Measurements from ENCODE around the gene DPYD. TPM values are rescaled to one million over a fixed set of nuclear protein-coding genes. Genes with fewer than 3 reads are reported as not detected.

The DPYD gene
- total RNA-seq, 2 experiments from 2014 or later = 34.4 to 35.9 TPM

DNA sequence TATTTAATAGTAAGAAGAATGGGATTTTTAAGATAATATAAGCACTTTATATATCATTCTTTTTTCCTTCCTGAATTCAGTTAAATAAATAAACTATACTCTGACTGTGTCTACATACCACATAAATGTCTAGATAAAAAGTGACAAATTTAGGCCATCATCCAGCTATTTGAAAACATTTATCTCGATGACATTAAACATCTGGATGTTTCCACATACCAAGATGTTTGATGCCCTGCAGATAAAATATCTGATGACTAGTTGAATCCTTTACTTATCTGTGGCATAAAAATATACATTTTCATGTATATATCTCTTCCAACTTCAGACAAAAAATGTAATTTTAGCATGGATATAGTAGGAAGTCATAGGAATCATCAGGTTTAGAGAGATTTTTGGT lies 348.3 kb downstream of the DPYD start:
- ChIA-PET POLR2A (no interaction called here), CTCF (no interaction called here)
- ATAC-seq (ENCODE audit: poor library complexity) = no peak
- H3K36me3 ChIP-seq (ENCODE audit: insufficient read depth, low read length) = peaks cover 13% of the 10 kb centered on the region
- H3K9me3 ChIP-seq (ENCODE audit: control insufficient read depth in 1 of 2, insufficient read depth in 1 of 2, low read length in 2 of 2) = no peaks in the 10 kb centered on the region
- H3K4me3 ChIP-seq (ENCODE audit: low read length) = no peak overlapping the region
- no peaks in the 10 kb centered on the region for H3K4me1 ChIP-seq (ENCODE audit: insufficient read depth, low read length)
- H3K4me1 Mint-ChIP-seq (ENCODE audit: low read depth) = no peaks in the 10 kb centered on the region
- no peak overlapping the region for H3K27ac Mint-ChIP-seq
- H3K27ac ChIP-seq (ENCODE audit: low read depth in 1 of 2, low read length in 2 of 2) = no peak overlapping the region
- no peak for DNase-seq
- H3K4me3 Mint-ChIP-seq = no peak overlapping the region
- intact Hi-C loops (cut with DNase I, micrococcal nuclease) = no loop called here
- H3K27me3 ChIP-seq (ENCODE audit: control insufficient read depth in 1 of 2, insufficient read depth in 2 of 2, low read length in 2 of 2) = no peaks in the 10 kb centered on the region
- TF ChIP-seq CTCF (IDR thresholded peaks at IDR 0.05) = no peak
- no peaks in the 10 kb centered on the region for H3K27me3 Mint-ChIP-seq
- H3K36me3 Mint-ChIP-seq (ENCODE audit: low read depth) = peaks cover 62% of the 10 kb centered on the region
- no peaks in the 10 kb centered on the region for H3K9me3 Mint-ChIP-seq

GRCh38 chr1:97571760-97572159 lies 349.1 kb downstream of the DPYD start:
- intact Hi-C loops (cut with DNase I, micrococcal nuclease) = no loop called here
- Histone ChIP-seq H3K9me3 (ENCODE audit: control insufficient read depth in 1 of 2, insufficient read depth in 1 of 2, low read length in 2 of 2) (no peaks in the 10 kb centered on the region), H3K27me3 (ENCODE audit: control insufficient read depth in 1 of 2, insufficient read depth in 2 of 2, low read length in 2 of 2) (no peaks in the 10 kb centered on the region), H3K4me1 (ENCODE audit: insufficient read depth, low read length) (no peaks in the 10 kb centered on the region), H3K4me3 (ENCODE audit: low read length) (no peak overlapping the region), H3K36me3 (ENCODE audit: insufficient read depth, low read length) (peaks cover 17% of the 10 kb centered on the region), H3K27ac (ENCODE audit: low read depth in 1 of 2, low read length in 2 of 2) (no peak overlapping the region)
- H3K4me3 Mint-ChIP-seq = no peak overlapping the region
- no peak for TF ChIP-seq CTCF (IDR thresholded peaks at IDR 0.05)
- no peak overlapping the region for H3K27ac Mint-ChIP-seq
- no peaks in the 10 kb centered on the region for H3K4me1 Mint-ChIP-seq (ENCODE audit: low read depth)
- POLR2A ChIA-PET = no interaction called here
- CTCF ChIA-PET = no interaction called here
- H3K9me3 Mint-ChIP-seq = no peaks in the 10 kb centered on the region
- ATAC-seq (ENCODE audit: poor library complexity) = no peak
- H3K36me3 Mint-ChIP-seq (ENCODE audit: low read depth) = peaks cover 58% of the 10 kb centered on the region
- DNase-seq = no peak
- no peaks in the 10 kb centered on the region for H3K27me3 Mint-ChIP-seq

DNA sequence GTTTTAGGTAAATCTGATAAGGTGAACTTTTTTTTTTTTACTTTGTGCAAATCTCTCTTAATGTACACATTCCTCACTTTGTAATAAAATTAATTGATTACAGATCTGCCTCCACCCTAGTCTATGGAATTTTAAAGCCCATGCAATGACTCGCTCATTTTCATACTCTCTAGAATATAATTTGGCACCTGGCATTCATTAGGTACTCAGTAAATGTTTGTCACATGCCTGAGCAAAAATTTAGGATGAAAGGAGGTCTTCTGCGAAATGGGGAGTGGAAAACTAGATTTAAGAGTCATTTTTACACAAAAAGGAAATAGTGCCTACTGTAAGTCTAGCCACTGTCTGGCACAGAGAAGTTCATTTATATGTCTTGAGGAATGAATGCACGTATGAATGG lies 350.1 kb downstream of the DPYD start:
- H3K27ac ChIP-seq (ENCODE audit: low read depth in 1 of 2, low read length in 2 of 2) = no peak overlapping the region
- Mint-ChIP-seq H3K27ac (no peak overlapping the region), H3K27me3 (no peaks in the 10 kb centered on the region), H3K4me3 (no peak overlapping the region), H3K4me1 (ENCODE audit: low read depth) (no peaks in the 10 kb centered on the region), H3K36me3 (ENCODE audit: low read depth) (peaks cover 67% of the 10 kb centered on the region), H3K9me3 (no peaks in the 10 kb centered on the region)
- H3K36me3 ChIP-seq (ENCODE audit: insufficient read depth, low read length) = peaks cover 17% of the 10 kb centered on the region
- H3K4me3 ChIP-seq (ENCODE audit: low read length) = no peak overlapping the region
- ATAC-seq (ENCODE audit: poor library complexity) (no peak), DNase-seq (no peak)
- intact Hi-C loops (cut with DNase I, micrococcal nuclease) = no loop called here
- TF ChIP-seq CTCF (IDR thresholded peaks at IDR 0.05) = no peak
- no peaks in the 10 kb centered on the region for H3K9me3 ChIP-seq (ENCODE audit: control insufficient read depth in 1 of 2, insufficient read depth in 1 of 2, low read length in 2 of 2)
- POLR2A ChIA-PET = no interaction called here
- H3K4me1 ChIP-seq (ENCODE audit: insufficient read depth, low read length) = no peaks in the 10 kb centered on the region
- CTCF ChIA-PET = interaction anchor here (1.4 kb wide), 1 partner anchor 478 kb away, joined by 3 read pairs; no protein-coding TSS in a partner anchor
- H3K27me3 ChIP-seq (ENCODE audit: control insufficient read depth in 1 of 2, insufficient read depth in 2 of 2, low read length in 2 of 2) = no peaks in the 10 kb centered on the region

All from CD4-positive, alpha-beta T cell (primary cell).